Subcutaneous abdominal adipose tissue (tissue), 5 donors: Measurements from ENCODE around the gene SNX18.

ENCODE experiments used
- H3K27ac ChIP-seq: one replicate; pipeline ENCODE4 v1.7.0; 2013; ENCODE audit warnings: low read depth, mild to moderate bottlenecking, inconsistent platforms, low read length, moderate library complexity
- H3K27me3 ChIP-seq, 5 donors: one replicate each; pipeline ENCODE4 v1.7.0; 2013; ENCODE audit warnings: low read length in 5 of 5, inconsistent platforms in 1 of 5; ENCODE audit not compliant: control insufficient read depth in 5 of 5, insufficient read depth in 4 of 5
- H3K36me3 ChIP-seq, 5 donors: one replicate each; pipeline ENCODE4 v1.7.0; 2013; ENCODE audit warnings: low read length in 5 of 5; ENCODE audit not compliant: control insufficient read depth in 5 of 5, insufficient read depth in 5 of 5
- H3K4me1 ChIP-seq, 5 donors: one replicate each; pipeline ENCODE4 v1.7.0; 2013; ENCODE audit warnings: low read length in 5 of 5, mild to moderate bottlenecking in 3 of 5, moderate library complexity in 1 of 5; ENCODE audit not compliant: control insufficient read depth in 5 of 5, insufficient read depth in 5 of 5
- H3K4me3 ChIP-seq, 5 donors: one replicate each; pipeline ENCODE4 v1.7.0; 2013; ENCODE audit warnings: low read length in 5 of 5, low read depth in 1 of 5
- H3K9ac ChIP-seq, 5 donors: one replicate each; pipeline ENCODE4 v1.7.0; 2013; ENCODE audit warnings: low read length in 5 of 5, mild to moderate bottlenecking in 4 of 5, moderate library complexity in 3 of 5
- H3K9me3 ChIP-seq, 5 donors: one replicate each; pipeline ENCODE4 v1.7.0; 2013; ENCODE audit warnings: low read length in 5 of 5; ENCODE audit not compliant: control insufficient read depth in 5 of 5
- donor health status: healthy.
- donor health status: healthy.
- donor health status: healthy.
- donor health status: healthy.
- donor health status: healthy.

SNX18 gene

DNA sequence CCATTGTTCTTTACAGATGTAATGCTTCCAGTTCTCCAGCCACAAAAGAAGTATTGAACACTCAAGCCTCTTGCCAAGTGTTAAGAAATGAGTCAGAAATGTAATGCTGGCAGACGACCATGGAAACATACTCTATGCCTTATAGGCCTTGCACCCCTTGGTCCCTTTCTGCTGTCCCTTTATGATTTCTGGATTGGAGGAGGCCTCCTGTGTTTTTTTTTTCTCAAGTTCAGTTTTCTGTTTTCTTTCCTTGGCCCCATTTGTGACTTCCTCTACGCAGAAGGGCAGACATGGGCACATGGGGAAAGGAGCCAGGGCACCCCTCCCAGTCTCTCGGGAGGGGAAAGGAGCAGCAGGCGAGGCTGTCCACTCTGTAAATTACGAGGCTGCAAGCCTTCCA, 53.4 kb downstream of the SNX18 start:
- no peak overlapping the region for H3K27ac ChIP-seq
- no peaks in the 10 kb centered on the region for H3K27me3 ChIP-seq
- peaks cover 0 to 18% (median 14%) of the 10 kb centered on the region in 5 donors for H3K4me1 ChIP-seq
- no peak overlapping the region for H3K9ac ChIP-seq
- peak overlapping the region in 1 of 5 donors; percentile 40 for H3K4me3 ChIP-seq
- no peaks in the 10 kb centered on the region for H3K9me3 ChIP-seq
- H3K36me3 ChIP-seq: no peaks in the 10 kb centered on the region

DNA sequence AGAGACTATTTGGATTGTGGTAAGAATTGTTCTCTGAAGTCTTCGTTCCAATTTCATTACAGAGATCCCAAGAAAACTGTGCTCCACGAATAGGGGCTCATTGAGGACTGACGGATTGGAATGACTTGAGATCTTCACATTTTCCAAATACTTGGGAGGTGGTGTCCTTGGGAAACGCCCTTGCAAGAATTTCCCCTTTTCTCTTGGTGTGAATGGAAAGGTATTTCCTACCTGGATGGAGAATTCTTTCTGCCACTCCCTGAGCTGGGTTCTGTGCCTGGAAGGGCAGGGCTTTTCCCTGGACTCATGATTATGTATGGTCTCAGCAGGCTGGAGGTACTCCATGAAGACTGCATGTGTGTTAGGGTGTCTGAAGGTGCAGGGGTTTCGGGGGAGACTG, 53.9 kb downstream of the SNX18 start:
- H3K36me3 ChIP-seq: no peaks in the 10 kb centered on the region
- H3K9ac ChIP-seq: no peak overlapping the region
- H3K27ac ChIP-seq: no peak overlapping the region
- H3K27me3 ChIP-seq: no peaks in the 10 kb centered on the region
- H3K4me1 ChIP-seq: peaks cover 0 to 18% (median 14%) of the 10 kb centered on the region in 5 donors
- H3K4me3 ChIP-seq: peak overlapping the region in 1 of 5 donors; percentile 40
- no peaks in the 10 kb centered on the region for H3K9me3 ChIP-seq

DNA sequence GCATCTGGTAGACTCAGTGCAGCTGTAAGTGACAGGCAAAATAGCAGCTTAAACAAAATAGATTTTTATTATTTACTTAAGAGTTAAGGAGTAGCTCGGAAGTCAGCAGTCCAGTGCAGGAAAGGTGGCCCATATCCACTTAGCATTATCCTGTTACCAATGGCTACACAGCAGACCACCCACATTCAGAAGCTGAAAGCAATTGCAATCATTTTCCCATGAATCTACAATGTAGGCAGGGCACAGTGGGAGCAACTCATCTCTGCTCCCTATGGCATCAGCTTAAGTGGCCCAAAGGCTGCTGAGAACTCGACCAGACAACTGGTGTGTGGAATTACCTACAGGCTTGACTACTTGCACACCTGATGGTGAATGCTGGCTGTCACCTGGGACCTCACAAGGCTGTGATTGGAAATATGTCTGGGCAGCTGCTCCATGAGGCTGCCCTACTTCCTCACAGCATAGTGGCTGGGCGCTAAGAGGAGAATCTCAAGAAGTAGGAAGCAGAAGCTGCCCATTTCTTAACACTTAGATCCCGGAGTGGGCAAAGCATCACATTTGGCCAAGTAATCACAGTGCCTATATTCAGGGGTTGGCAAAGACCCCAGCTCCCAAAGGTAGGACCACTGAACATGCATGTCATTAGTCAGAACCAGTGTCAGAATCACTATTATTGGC, 56.4 kb downstream of the SNX18 start:
- H3K9ac ChIP-seq: no peak overlapping the region
- no peaks in the 10 kb centered on the region for H3K27me3 ChIP-seq
- no peaks in the 10 kb centered on the region for H3K36me3 ChIP-seq
- no peak overlapping the region for H3K4me3 ChIP-seq
- peaks cover 0 to 18% (median 14%) of the 10 kb centered on the region in 5 donors for H3K4me1 ChIP-seq
- H3K9me3 ChIP-seq: no peaks in the 10 kb centered on the region
- H3K27ac ChIP-seq: no peak overlapping the region

DNA sequence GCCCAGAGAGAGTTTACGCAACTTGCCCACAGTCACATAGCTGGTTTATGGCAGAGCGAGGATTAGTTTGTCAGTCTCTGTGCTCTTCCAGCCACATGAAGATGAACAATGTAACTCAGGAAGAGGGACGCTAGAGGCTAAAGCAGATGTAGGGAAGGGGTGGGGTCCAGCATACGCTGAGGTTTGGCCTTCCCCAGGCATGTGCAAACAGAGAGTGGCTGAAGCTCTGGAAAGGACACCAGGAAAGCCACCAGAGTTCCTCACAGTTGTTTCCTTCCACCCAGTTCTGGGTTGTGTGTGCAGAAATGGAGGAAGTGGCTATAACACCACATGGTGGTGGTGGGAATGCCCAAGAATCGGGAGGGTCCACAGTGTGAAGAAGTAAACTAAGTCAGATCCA, 60.0 kb downstream of the SNX18 start:
- Histone ChIP-seq H3K9me3 (no peaks in the 10 kb centered on the region), H3K9ac (no peak overlapping the region), H3K4me3 (no peak overlapping the region), H3K36me3 (no peaks in the 10 kb centered on the region), H3K27me3 (no peaks in the 10 kb centered on the region), H3K27ac (no peak overlapping the region), H3K4me1 (peaks cover 0 to 28% (median 22%) of the 10 kb centered on the region in 5 donors)

DNA sequence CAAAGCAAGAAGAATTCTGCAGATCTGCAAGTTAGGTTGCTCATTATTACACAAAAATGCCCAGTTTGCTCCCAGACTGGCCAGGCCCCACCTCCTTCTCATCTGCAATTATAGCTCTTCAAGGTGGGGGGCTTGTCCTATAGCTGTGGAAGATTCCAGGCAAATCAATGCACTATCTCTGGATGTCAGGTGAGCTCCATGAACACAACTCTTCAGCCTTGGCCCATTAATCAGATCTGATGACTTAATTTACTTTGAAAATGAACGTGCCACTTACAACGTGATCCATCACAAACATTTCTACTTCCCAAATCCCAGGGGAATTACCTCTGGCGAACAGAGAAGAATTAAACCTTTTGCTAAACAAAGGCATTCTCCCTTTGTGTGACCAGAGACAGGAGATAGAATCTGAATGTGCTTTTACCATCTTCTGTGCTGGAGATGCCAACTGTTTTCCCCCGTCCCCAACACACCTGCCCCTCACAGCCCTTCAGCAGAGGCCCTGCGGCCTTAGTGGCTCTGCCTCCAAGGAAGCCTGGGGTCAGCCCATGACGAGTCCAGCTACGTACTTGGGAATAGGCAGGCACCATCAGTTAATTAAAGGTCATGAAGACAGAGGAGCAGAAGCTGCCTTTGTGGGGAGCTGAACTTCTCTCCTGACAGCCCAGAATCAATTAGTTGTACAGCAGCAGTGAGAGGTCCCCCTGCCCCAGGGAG, 60.5 kb downstream of the SNX18 start:
- H3K9me3 ChIP-seq: no peaks in the 10 kb centered on the region
- no peak overlapping the region for H3K4me3 ChIP-seq
- peaks cover 0 to 32% (median 23%) of the 10 kb centered on the region in 5 donors for H3K4me1 ChIP-seq

DNA sequence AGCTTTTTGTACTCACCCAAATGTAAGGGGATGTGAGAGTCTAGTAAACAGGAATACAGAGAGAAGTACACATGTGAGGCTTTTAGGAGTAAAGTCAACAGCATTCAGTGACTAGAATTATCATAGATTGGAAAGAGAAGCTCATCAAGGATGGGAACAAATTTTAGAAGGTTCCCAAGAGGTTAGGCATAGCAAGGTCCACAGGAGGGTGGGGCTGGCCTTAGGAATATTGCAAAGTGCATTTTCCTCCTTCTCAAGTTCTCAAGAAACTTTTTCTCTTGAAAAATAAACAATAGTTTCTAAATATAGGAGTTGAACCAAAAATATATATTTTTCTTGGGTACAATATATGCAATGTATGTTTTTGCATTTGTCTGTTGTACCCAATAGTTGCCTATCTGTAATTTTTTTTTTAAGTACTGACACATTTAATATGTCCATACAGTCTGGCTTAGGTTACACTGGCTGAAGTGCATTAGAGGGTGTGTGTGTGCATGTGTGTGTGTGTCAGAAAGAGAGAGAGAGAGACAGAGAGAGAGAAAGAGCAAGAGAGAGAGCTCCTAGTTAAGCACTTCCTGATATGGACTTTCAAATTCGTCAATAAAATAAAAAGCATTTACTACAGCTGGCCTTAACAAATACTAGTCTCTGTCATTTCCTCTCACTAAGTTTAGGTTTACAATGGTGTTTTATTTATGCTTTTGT, 62.2 kb downstream of the SNX18 start:
- Histone ChIP-seq H3K27ac (peak overlapping the region; percentile 14), H3K9me3 (no peaks in the 10 kb centered on the region)

More for the DNA sequence above, 60.5 kb downstream of the SNX18 start:
- Histone ChIP-seq H3K36me3 (no peaks in the 10 kb centered on the region), H3K27ac (no peak overlapping the region), H3K9ac (no peak overlapping the region), H3K27me3 (no peaks in the 10 kb centered on the region)

DNA sequence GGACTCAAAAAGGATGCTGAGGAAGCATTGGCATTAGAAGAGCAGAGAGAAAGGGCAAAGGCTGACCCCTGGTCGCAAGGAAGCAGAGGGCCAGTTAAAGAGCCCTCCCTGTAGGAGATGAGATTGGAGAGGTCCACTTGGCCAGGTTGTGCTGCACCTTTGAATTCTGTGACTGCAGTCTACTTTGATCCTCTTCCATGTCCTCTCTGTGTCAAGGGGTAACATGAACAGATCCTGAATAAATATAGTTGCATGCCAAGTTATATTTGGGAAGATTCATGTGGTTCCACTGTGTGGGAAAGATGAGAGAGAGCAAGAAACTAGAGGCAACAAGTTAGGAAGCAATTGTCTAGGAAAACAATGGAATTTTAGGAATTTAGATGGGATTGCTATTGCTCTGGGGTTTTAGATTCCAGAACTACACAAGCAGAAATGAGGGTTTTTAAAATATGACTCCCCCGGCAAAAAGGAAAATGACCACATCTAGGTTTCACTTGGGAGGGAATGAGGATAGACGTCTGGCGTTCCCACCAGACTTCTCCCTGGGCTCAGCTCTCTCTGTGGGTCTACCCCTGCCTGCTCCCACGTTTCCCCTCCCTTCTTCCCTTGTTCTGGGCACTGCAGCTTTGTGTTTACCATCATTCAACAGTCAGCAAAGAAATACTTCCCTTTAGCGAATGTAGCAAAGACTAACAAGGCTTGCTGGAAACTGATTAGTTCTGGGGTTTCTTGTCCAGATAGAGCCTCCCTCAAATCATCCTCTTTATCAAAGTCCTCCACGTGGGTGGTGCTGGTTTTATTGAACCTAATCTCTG, 63.6 kb downstream of the SNX18 start:
- Histone ChIP-seq H3K27ac (peak overlapping the region; percentile 52), H3K4me3 (no peak overlapping the region), H3K36me3 (no peaks in the 10 kb centered on the region), H3K9me3 (peaks cover 0 to 4% (median 0%) of the 10 kb centered on the region in 5 donors), H3K4me1 (peaks cover 0 to 32% (median 23%) of the 10 kb centered on the region in 5 donors), H3K9ac (peak overlapping the region in 1 of 5 donors; percentile 22), H3K27me3 (no peaks in the 10 kb centered on the region)

More for the DNA sequence above, 62.2 kb downstream of the SNX18 start:
- H3K36me3 ChIP-seq: no peaks in the 10 kb centered on the region
- no peaks in the 10 kb centered on the region for H3K27me3 ChIP-seq
- no peak overlapping the region for H3K9ac ChIP-seq
- no peak overlapping the region for H3K4me3 ChIP-seq
- peaks cover 0 to 32% (median 23%) of the 10 kb centered on the region in 5 donors for H3K4me1 ChIP-seq

DNA sequence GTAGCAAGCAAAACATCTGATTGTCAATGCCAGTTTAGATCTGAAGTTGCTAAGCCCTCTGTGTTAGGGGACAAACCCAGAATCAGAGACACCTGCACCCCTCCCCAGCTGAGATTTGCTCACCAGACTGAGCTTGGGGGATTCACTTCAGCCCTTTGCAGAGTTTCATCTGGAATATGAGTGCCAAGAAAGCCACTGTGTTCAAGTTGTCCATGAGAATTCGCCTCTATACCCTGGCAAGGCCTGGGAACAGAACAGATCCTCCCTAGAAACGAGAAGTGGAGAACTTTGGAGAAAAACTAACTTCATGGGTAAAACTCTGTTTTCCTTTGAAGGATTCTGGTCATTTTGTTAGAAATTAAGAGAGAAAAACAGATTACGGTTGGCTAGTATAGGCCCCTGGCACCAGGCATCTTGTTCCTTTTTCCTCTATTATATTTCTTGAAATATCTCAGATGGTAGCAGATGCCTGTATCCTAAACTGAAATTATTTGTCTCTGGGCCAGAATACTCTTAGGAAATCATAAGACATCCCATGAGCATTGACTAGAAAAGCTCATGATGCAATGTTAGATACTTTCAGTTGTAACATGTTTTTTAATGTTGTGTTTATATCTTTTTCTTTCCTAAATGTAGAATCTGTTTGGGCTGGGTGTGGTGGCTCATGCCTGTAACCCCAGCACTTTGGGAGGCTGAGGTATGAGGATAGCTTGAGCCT, 64.4 kb downstream of the SNX18 start:
- peak overlapping the region; percentile 52 for H3K27ac ChIP-seq
- no peaks in the 10 kb centered on the region for H3K27me3 ChIP-seq
- no peak overlapping the region for H3K4me3 ChIP-seq
- peaks cover 0 to 6% (median 0%) of the 10 kb centered on the region in 5 donors for H3K9me3 ChIP-seq
- no peak overlapping the region for H3K9ac ChIP-seq
- peaks cover 0 to 32% (median 23%) of the 10 kb centered on the region in 5 donors for H3K4me1 ChIP-seq
- no peaks in the 10 kb centered on the region for H3K36me3 ChIP-seq

DNA sequence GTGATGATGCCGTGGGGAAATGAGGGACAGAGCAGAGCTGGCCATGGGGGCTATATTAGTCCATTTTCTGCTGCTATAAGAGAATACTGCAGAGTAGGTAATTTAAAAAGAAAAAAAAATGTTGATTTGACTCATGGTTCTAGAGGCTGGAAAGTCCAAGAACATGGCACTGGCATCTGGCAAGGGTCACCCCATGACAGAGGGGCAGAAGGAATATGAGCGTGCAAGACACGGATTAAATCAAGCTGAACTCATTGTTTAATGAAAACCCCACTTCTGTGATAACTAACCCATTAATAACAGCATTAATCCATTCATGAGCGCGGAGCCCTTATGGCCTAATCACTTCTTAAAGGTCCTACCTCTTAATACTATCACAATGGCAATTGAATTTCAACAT, 68.8 kb downstream of the SNX18 start:
- Histone ChIP-seq H3K9ac (no peak overlapping the region), H3K27me3 (no peaks in the 10 kb centered on the region), H3K36me3 (no peaks in the 10 kb centered on the region), H3K4me1 (peaks cover 0 to 21% (median 13%) of the 10 kb centered on the region in 5 donors), H3K4me3 (no peak overlapping the region), H3K27ac (no peak overlapping the region), H3K9me3 (peaks cover 0 to 6% (median 0%) of the 10 kb centered on the region in 5 donors)
